ENCODE measurements around the gene FBLN2.

FBLN2 gene

DNA sequence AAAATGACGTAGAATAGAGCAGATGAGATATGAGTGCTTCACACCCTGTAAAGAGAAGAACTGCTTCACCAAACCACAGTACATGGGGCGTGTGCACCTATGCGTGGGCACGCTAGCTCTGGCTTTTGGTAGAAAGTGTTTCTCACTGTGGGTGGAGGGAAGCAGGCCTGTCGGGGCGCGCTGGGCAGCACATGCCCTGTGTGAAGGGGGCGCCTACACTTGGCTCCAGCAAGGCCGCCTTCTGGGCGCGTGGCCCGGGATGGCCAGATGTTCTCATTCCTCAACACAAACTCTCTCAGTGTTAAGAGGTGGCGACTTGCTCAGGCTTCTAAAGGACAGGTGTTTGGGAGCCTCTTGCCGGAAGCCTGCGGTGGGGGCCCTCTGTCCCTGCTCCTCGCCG, 90.0 kb downstream of the FBLN2 start:
- DNase-seq (ENCODE audit: low read depth in 2 of 2, low spot score in 1 of 2), result no peak

DNA sequence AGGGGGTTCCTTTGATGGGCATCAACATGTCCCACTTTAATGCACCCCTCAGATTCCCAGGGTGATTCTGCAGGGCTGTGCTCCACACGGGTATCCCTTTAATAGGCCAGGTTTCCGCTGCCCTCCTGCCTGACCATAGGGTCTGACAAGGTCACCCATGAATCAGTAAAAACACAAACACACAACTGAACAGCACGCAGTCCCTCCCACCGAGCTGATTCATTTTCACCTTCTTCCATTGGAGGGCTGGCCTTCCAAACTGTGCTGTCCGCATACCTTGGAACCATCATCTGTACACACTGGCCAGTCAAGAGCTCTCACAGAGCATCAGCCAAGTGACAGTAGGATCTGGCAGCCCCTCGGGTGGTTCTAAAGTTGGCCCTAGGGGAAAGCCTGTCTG, 93.7 kb downstream of the FBLN2 start:
- DNase-seq (ENCODE audit: low read depth in 2 of 2, low spot score in 1 of 2), result no peak

DNA sequence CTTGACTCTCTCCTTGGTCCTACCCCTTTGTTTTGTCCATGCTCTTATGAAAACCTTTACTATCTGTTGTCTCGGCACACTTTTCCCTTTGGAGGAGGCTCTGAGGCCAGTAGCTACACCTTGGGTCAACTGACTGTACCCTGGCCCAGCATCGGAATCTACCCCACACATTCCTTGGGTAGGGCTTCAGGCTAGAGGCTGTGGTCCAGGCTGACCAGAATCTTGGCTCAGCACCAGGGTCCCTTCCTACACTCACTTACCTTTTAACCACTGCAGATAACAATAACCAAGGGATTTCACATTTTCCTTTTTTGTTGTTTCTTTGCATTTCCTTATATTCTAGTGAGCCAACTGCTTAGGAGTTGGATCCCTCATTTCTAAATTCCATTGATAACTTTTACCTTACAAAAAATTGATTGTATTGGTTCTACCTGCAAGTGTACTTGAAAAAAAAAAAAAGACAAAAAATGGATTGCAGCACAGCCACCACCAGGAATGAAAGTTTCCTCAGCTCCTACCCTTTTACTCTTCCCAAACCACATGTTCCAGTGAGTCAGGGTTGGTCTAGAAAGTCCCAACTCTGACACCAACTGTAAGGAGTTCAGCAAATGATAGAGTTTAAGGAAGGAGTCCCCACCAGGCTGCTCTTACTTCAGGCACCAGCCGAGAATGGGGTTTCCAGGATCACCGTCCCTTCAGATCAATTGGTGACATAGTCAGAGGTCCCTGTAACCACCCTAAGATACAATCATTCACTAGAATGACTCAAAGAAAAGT, 95.6 kb downstream of the FBLN2 start:
- no peak for DNase-seq (ENCODE audit: low read depth in 2 of 2, low spot score in 1 of 2)

DNA sequence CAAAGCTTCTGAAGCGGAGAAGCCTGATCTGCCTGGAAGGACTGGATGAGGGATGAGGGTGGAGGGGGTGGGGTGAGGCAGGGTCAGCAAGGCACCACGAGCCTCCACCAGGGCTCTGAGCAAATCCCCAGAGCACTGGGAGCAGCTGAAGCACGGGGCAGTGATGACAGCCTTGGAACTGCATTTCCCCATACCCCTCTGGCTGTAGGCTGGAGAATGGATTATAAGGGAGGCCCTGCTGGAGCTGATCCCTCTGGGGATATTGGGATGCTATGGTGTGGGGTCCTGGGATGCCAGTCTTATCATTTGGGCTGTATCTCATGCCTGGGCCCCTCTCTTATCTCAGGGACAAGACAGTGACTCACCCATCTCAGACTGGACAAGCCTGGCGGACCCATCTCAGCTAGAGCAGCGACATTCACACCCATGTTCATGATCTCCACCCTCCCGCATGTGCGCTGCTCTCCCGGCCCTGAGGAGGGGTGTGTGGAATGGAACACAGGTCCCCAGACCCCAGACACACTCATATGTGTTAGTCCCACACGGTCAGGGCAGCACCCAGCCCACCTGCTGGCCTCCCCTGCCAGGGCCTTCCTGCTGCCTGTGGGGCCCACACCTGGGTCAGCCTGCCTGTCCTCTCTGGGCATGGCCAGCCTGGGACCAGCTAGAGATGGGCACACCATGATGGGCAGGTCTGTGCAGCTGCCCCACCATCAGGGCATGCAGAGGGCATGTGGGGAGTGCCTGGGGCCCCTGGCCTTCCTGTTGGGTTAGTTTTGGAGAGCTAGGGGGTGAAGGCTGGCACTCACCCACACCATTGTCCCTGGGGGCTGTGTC, 97.1 kb downstream of the FBLN2 start:
- DNase-seq (ENCODE audit: low read depth in 2 of 2, low spot score in 1 of 2), result no peak

DNA sequence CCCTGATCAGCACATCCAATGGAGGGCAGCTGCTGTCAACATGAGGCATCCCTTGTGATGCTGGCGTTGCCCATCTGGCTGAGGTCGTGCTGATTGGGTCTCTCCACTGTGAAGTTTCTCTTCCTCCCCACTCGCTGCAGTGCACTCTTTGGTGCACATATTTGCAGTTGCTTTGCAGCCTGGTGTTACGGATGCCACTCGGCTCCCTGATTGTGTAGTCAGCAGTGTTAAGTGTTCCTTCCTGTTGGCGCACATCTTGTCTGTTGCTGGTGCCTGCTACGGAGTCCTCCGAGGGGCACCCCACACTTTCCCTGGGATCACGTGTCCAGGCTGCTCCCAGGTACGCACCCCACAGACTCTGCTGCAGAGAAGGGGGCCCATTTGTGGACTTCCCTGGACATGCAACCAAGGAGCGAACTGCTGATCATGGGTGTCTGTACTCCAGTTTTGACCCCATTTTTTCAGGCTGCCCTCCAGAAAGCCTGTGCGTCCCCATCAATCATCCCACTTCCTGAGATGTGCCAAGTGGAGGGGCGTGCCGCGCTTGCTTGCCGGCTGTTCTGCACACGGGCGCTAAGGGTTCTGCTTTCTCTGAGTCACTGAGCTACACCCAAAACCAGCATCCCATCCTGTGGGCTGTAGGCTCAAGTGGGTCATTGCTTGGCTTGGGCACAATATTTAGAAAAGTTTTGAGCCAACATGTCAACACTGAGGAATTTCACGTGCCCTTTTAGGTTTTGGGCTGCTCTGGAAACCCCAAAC, 98.6 kb downstream of the FBLN2 start:
- no peak for DNase-seq (ENCODE audit: low read depth in 2 of 2, low spot score in 1 of 2)

DNA sequence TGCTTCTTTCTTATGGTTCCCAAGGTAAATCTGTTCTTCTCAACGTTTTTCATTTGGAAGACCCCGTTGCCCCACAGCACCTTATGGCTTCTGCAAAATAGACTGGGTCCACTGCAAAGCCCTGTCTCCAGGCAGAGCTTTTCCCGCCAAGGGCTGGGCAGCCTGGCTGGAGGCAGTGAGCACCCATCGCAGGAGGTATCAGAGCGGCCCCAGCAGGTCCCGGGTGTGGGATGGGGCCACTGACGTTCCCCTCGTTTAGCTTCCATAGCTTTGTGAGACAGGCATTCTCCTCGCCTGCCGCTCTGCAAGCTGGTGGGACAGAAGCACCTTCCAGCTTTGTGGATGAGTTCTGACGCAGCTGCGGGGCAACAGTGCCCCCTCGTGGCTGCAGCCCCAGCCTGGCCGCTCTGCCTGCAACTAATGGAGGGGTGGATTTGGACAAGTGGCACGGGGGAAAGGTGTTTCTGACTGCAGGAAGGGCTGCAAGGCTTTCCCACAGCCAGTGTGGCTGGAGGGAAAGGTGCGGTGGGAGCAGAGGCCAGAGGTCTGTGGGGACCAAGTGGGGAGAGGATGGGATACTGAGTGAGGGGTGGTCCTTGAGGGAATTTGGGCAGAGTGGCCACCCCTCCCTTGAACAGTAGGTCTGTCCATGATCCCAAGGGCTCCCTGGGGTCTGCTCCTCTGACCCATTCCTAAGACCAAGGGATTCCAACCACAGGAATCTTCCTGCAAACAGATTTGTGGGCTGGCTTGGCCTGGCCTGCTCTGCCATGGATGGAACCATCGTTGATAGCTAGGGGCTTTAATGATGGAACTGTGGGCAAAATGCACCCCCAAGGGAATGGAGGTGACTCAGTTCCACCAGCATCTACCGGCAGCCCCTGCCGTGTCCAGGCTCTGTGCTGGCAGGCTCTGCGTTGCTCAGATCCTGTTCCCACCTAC, 99.4 kb downstream of the FBLN2 start:
- DNase-seq (ENCODE audit: low read depth in 2 of 2, low spot score in 1 of 2), result peak; percentile 44 to 60

DNA sequence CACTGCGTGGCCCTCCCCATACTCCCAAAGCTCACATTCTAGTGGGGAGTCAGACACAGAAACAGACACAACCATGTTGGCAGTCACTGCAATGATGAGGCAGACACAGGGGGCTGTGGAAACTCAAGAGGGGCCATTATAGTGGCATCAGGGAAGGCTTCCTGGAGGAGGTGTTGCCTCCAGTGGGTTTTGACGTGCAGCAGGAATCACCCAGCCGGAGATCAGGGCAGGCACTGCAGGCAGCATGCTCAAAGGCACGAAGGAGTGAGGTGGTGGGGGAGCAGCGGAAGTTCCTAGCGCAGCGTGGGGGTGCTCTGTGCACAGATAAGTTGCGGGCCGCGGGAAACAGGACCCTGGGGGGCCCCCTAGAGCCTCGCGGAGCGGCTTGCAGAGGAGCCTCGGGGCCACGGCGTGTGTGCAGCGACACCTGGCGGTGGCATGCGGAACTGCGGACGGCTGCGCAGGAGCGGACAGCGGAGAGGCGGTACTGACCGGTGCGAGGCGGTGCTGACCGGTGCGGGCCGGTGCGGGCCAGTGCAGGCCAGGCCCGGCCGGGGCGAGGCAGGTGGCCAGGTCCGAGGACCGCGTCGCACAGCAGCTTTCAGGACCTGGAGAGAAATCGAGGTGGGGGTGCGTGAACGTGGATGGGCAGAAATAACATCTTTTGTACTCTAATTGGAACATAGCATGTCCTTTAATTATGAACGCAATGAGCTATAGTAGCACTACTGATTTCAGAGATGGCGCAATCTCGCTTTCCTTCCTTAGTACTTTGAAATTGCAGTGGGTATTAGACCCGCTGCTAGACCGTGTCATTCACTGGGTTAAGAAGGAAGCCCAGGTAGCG, 101.5 kb downstream of the FBLN2 start:
- DNase-seq (ENCODE audit: low read depth in 2 of 2, low spot score in 1 of 2), result peak; percentile 34 to 63

DNA sequence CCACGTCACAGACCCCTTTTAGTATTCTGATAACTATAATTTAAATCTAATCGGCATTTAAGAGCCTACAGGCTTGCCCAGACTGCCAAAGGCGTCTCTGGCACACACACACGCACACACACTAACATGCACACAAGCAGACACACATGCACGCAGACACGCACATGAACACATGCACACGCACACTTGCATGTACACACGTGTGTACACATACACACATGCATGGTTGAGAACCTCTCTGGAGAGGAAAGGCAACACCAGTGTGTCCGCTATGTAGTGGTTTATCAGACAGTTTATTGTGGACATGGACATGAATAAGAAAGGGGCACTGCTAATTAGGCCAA, 102.1 kb downstream of the FBLN2 start:
- DNase-seq (ENCODE audit: low read depth in 2 of 2, low spot score in 1 of 2), result no peak

DNA sequence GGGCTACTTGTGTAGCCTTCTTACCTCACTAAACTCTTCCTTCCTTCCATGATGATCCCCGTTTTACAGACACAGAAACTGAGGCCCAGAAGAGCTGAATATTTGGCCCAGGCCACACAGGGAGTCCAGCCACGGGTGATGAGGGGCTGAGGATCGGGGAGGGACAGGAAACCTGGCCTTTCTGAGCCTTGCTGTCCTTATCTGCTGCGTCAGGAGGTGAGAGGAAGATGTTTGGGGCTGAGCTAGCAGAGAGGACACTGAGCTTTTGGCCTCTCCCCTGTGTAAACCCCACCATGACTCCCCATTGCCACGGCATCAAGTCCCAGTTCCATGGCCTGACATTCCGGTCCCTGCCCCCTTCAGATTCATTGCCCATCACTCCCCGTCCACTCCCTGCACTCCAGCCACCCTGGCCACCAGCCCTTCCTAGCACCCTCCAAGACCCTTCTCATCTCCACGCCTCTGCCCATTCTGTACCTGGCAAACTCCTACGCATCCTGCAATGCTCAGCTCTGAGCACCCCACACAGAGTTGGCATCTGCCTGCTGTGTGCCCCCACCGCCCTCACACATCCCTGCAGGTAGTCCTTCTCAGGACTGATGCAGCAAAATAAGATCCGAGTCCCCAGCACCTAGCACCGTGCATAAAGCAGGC, 103.0 kb downstream of the FBLN2 start:
- no peak for DNase-seq (ENCODE audit: low read depth in 2 of 2, low spot score in 1 of 2)

DNA sequence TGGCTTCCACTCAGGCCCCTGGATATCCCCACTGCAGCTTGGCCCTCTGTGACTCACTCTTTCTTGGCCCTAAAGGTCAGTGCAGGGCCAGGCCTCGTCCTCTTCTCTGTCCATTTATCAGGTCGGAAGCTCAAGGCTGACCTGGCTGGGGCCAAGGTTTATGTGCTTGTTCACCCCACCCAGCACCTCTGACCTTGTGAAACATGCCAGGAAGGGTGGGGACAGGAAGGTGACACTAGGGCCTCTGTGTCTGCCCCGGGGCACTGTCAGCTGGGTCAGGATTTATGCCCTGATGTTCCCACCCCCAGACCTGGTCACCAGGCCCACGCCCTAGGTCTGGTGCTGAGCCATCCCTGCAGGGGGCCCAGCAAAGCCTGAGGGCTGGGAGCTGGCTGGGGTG, 103.8 kb downstream of the FBLN2 start:
- no peak for DNase-seq (ENCODE audit: low read depth in 2 of 2, low spot score in 1 of 2)

DNA sequence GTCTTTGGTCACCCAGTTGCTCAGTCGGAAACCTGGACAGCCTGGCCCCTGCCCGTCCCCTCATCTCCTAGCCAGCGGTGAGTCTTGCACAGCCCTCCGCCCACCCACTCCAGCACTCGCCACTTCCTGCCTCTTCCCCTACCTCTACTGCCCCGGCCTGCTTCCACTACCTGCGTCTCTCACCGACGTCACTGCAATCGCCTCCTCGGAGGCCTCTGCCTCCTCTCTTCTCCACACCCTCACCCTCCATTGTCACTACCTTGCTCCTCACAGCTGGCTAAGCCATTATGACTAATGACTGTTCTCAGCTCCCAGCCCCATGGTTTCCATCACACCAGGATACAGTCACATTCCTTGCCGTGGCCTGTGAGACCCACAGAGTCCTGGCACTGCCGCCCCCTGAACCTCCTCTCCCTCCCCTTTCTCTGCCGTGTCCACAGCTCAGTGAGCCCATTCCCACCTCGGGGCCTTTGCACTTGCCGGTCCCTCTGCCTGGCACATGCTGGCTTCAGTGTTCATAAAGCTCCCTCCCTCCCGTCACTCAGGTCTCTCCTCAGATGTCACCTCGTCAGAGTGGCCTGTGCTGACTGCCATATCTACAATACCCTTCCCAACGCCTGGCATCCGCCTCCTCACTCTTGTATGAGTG, 104.8 kb downstream of the FBLN2 start:
- DNase-seq (ENCODE audit: low read depth in 2 of 2, low spot score in 1 of 2), result no peak

DNA sequence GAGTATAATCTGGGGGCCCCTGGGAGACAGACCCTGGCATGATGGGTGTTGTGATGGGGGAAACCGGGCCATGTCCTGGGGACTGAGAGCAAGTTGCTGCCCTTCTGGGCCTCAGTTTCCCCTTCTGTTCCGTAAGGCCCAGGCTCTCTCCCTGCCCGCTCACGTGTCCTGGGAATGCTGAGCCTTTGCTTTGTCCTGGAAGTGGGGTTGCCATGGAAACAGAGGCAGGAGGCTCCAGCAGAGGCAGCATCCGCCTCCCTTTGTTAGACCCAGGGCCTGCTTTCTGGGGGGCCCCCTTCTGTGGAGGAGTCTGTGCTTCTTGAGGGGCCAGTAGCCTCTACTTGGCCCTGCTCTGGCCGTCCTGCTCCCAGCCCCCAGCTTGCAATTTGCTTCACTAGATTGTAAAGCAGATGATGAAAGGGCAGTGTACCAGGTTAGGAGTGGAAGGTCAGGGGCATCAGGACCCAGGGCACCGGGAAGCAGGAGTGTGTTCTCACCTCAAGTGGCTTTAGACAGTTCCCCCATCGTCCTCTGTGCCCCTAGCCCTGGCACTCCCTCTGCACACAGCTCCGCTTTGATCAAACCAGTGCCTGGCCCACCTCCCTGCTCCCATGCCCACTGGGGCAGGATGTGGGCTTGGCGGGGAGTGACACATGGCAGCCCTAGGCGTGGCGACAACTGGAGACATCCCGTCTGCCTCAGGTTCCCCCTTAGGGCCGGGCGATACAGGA, 105.6 kb downstream of the FBLN2 start:
- DNase-seq (ENCODE audit: low read depth in 2 of 2, low spot score in 1 of 2), result no peak

DNA sequence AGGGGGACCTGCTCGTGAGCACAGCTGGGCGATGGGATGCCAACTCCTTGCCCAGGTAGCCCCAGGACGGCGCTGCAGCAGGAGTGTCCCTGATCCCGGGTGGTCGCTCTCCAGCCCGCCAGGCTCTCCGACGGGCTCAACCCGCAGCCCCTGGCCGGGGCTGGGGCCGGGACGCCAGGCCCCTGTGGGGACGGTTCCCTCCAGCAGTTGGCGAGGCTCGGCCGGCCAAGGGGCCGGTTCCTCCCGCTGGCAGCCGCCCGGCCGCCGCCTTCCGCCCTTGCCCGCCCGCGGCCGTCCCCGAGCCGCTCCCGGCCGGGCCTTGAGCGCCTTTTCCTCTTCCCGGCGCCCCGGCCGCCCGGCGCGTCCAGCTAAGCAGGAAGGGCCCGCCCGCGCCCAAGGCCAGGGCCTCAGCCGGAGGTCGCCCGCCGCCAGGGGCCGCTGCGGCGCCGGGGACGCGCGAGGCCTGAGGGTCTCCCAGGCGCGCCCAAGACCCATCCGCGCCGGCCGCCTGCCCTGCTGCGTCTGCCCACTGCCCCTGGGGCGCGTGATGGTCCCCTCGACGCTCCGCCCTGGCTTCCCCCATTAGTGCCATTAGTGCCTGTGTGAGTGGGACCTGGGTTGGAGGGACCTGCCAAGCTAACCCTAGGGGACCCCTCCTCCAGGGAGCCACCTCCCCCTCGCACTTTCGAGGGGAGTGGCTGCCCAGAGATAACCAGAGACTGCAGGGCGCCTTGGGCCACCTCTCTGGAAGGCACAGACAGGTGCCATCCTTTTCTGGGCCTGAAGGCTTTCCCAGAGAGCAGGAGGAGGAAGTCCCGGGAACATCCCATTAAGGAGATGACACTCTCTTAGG, 106.4 kb downstream of the FBLN2 start:
- no peak for DNase-seq (ENCODE audit: low read depth in 2 of 2, low spot score in 1 of 2)

DNA sequence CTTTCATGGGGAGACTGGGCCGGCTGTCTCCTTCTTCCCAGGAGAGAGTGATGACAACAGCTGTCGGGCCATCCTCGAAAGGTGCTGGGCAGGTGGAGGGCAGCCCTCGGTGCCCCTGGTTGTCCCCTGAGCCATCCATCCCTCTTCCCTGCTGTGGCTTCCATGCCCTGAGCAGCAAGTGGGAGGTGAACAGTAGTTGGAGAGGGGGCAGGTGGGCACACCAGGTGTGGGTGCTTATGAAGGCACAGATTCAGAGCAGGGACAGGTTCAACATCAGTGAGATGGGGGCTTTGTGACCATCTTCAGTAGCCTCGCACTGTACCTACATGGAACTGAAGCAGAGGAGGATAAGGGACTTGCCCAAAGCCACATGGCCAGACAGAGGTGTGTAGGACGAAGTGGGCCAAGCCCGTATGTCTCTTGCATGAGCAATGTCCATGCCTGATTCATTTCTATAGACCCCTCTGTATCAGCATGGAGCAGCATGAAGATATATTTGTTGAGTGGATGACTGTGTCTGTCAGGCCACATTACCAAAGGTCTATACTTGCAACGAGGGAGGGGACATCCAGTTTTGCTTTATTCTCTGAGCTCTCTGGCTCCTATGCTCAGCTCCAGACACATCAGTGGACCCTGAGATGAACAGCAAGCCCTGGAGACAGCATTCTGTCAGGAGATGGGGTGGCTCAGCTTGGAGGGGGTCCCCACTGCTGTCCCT, 107.8 kb downstream of the FBLN2 start:
- no peak for DNase-seq (ENCODE audit: low read depth in 2 of 2, low spot score in 1 of 2)

DNA sequence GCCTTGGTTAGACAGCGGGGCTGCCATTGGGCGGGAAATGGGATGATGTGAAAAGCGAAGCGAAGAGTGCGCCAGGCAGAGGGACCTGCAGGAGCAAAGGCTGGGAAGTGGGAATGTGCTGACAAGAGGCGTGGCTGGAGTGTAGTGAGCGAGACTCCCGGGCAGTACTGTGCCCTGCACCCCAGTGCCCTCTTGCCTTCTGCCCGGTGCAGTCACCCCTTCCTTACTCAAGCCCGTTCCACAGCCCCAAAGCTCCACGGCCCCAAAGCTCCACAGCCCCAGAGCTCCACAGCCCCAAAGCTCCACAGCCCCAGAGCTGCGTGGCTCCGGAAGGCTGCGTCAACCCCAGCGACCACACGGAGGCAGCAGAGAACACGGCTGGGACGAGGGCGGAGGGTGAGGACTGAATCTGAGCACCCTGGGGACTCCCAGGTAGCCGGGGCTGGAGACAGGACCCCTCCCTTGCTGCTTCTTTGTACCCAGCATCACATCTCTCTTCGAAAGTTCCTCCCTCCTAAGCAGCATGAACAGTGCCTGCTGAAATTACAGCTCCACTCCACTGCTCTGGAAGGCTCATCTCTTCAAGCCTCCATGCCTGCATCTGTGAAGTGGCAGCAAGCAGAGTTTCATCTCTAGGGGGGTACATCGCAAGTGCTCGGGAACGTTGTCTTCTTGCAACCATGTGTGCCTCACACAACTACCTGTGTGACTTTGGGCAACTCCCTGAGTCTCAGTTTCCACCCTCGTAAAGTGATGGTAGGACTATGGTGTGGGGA, 108.9 kb downstream of the FBLN2 start:
- DNase-seq (ENCODE audit: low read depth in 2 of 2, low spot score in 1 of 2), result peak; percentile 26 to 35

DNA sequence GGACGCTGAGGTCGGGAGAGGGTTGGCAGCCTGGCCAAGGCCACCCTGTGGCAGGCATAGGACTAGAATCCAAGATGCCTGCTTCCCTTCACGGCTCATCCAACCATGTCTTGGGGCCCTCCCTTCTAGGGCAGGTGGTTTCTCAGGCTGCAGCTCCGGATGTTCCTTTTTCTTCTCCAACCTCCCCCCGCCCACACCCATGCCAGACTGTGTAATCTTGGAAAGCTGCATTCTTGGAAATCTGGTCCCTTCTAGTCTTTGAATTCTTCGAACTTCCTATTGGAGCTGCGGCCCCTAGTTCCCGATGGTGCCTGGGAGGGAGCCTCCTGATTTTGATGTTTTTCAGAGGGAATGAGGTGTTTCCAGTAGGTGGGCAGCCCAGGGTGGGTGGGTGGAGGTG, 109.8 kb downstream of the FBLN2 start:
- DNase-seq (ENCODE audit: low read depth in 2 of 2, low spot score in 1 of 2), result no peak

Data from stimulated activated CD8-positive, alpha-beta memory T cell treated with anti-CD3 and anti-CD28 coated beads, Interleukin-4, amount 100 ng/mL, for 1 hour (primary cell).